SW 1271 (cell line): ENCODE data around the gene CCDC146.
"Not testable (repeated sequence)": the region's sequence is repeated elsewhere in the genome, so short reads cannot be mapped to it uniquely, and the experiment has no call there.

ENCODE experiments used
- DNase-seq, 2 experiments: peaks; one replicate each; lab custom pipeline; 2025; lab: John Stamatoyannopoulos, UW

Gene CCDC146

GRCh38 chr7:77247206-77247850, 124.9 kb downstream of the CCDC146 start:
- DNase-seq: peak; percentile 29 to 57

DNA sequence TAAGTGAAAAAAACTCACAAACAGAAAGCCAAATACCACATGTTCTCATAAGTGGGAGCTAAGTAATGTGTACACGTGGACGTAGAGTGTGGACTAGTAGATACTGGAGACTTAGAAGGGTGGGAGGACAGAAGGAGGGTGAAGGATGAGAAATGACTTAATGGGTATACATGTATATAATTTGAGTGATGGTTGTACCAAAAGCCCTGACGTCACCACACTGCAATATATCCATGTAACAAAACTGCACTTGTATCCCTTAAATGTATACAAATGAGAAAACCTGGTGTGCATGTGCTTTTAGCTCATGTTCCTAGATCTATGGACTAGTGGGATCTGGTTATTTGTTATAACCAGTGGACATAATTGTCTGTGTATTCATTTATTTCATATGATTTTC, 125.7 kb downstream of the CCDC146 start:
- DNase-seq: no peak

DNA sequence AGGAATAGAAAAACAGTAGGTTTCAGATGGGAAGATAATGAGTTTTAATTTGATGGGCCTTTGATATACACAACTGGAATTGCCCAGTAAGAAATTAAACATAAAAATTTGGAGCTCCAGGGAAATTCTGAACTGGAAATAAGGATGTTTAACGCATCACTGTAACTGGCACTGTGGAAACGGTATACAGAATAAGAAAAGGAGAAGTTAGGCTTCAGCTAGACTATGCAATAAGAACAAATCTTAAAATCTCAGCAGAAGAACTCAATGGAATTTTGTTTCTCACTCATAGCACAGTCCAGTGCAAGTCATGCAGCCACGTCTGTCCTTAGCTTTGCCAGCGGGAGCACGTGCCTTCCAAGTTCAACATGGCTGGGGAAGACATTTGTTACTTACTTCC, 130.1 kb downstream of the CCDC146 start:
- no peak for DNase-seq

DNA sequence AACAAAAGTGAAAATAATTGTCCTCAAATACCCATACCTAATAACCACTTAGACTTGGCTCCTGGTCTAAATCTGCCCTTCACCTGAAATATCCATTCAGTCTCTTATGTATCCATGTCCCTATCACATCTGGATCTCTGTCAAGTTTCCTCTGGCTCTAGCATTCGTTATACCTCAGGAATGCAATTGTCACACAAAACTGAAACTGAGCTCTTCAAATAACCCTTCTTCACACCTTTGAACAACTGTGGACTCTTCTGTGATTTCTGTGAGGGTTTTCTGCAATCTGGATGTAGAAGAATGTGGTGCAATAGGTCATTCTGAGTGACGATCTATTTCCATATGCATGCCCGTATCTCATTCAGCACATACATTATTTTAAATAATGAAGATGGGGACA, 130.7 kb downstream of the CCDC146 start:
- DNase-seq: no peak

DNA sequence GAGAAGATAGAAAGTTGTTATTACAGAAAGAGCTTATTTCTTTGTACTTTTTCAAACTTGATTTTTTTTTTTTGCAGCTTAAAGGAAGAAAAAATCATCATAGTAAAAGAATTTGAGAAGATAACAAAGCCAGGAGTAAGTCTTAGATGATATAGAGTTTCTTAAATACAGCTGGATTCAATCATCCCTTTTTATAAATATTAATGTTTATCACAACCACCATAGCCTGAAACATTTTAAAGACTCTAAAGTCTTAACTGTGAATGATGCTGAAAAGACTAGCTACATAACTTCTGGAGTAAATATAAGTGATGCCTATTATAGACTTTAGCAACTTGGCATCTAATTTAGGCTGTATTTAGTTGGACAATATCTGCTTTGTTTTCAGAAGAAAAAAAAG, 132.0 kb downstream of the CCDC146 start:
- no peak for DNase-seq

GRCh38 chr7:77254915-77255314, 132.5 kb downstream of the CCDC146 start:
- no peak for DNase-seq

GRCh38 chr7:77258014-77258413, 135.6 kb downstream of the CCDC146 start:
- DNase-seq: no peak

GRCh38 chr7:77258593-77258992, 136.2 kb downstream of the CCDC146 start:
- no peak for DNase-seq

GRCh38 chr7:77262316-77262715, 139.9 kb downstream of the CCDC146 start:
- no peak for DNase-seq

- DNase-seq: no peak
Measured at GRCh38 chr7:77265666-77266065, 143.3 kb downstream of the CCDC146 start.

DNA sequence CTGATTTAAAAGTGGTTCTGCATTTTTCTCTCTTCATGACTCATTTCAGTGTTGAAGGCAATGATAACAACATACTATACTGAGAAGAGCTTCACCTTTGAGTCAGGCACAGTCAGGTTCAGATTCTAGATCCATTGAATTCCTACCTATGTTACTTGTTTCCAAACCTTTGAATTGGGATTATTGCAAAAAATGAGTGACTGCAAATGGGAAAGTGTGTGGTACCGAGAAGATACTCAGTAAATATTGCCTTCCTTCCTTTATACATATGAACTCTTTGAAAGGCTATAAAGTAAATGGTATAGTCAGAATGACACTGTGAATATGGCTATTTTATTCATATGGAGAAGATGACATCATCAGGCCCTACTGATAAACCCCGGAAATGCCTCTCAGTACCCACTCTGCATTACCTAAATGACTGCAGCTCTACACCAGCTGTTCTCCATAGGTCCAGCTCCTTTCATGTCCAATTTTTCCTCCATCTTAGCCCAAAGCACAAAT, 143.9 kb downstream of the CCDC146 start:
- no peak for DNase-seq

GRCh38 chr7:77269360-77270093, 147.1 kb downstream of the CCDC146 start:
- DNase-seq: no peak

GRCh38 chr7:77270094-77270480, 147.7 kb downstream of the CCDC146 start:
- no peak for DNase-seq

DNA sequence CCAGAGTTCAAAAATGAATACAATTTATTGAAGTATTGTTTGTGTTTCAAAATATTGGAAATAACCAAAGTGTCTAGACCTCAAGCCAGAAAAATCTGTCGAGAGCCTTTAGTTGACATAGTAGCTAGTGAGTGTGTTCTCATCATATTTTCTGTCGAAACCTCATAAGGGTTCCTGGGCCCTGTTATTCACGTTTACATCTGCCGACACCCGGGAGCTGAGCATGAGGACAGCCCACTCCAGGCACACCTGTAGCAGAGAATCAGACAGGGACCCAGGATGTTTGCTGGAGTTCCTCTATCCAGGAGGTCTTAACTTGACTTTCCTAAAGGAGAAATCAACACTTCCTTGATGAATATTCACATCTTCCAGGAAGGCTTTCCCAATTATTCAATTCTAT, 149.4 kb downstream of the CCDC146 start:
- no peak for DNase-seq

GRCh38 chr7:77275663-77276062, 153.2 kb downstream of the CCDC146 start:
- DNase-seq: not testable (repeated sequence)

- no peak for DNase-seq
Measured at GRCh38 chr7:77276120-77276519, 153.7 kb downstream of the CCDC146 start.

- no peak for DNase-seq
Measured at GRCh38 chr7:77281780-77282478, 159.5 kb downstream of the CCDC146 start.

DNA sequence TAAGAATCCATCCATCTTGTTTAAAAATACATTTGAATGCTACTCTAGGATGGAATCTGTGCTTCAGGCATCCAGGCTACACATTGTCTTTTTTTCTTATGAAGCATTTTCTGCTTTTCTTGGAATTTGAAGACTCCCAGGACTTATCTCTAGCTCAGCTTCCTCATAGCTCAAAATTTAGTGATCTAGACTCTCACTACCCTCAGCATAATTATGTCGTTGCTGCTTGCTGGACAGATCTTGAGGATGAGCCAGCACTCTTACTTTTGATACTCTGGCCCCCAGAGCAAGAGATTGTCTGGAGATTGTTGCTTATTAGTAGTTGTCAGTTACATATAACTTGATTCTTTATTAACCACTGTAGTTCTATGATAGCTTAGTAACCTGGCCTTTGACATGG, 160.5 kb downstream of the CCDC146 start:
- no peak for DNase-seq

DNA sequence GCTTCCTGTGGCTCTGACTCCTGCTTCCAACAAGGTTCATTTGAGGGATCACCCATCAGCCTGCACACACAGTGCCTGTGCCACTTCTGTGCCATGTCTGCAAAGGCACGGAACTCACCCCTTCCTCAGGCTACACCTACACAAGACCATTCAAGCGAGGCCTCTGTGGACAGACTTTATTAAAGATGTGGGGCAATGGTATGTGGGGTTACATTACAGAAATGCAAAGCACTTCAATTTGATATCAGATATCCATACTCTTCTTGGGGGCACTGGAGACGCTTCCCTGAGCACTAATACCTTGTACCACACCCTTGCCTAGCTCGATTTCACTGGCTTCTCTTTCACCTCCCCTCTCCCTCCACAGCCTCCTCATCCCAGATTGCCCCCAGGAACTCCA, 161.6 kb downstream of the CCDC146 start:
- DNase-seq: no peak

DNA sequence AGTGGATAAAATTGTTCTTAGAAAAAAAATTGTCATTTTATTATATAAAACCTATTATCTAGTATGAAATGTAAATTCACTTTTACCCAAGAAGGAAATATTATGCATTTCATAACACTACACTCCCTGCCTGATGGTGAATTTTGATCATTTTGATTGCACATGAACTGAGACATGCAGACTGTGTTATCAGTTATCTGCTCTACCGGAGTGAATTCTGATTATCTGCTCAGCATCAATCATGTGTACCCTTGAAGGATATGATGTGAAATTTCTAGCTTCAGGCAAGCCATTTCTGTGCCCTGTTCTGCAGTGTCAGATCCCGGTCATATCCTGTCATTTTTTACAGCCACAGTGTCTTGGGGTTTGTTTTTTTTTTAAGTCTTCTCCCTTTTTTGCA, 162.2 kb downstream of the CCDC146 start:
- no peak for DNase-seq

GRCh38 chr7:77288676-77289320, 166.4 kb downstream of the CCDC146 start:
- no peak for DNase-seq

DNA sequence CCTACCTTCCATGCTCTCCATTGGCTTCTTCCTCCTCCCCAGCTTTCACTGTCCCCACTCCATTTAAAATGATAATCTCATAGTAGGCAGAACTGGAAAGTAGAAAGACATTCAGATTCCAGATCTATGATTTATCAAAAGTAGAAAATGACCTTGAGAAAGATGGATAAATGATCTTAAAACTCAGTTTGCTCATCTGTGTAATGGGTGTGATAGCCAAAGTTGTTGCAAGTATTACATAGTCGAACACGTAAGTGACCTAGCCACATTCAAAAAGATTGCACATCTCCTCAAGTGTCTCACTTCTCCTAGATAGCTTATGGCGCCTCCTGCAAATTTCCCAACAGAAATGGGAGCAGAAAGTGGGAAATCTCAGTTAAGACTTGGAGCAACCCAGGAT, 167.0 kb downstream of the CCDC146 start:
- no peak for DNase-seq

- no peak for DNase-seq
Measured at GRCh38 chr7:77290425-77290824, 168.0 kb downstream of the CCDC146 start.
